SIG-M5 (cell line): ENCODE results near the gene UMPS.

ENCODE experiments used
- DNase-seq: peaks from one replicate; lab custom pipeline; 2025; lab: John Stamatoyannopoulos, UW

Gene UMPS

GRCh38 chr3:124763644-124764358 lies 33.5 kb downstream of the UMPS start:
- DNase-seq, result no peak

- no peak for DNase-seq
Measured at GRCh38 chr3:124764746-124765145, 34.5 kb downstream of the UMPS start.

DNA sequence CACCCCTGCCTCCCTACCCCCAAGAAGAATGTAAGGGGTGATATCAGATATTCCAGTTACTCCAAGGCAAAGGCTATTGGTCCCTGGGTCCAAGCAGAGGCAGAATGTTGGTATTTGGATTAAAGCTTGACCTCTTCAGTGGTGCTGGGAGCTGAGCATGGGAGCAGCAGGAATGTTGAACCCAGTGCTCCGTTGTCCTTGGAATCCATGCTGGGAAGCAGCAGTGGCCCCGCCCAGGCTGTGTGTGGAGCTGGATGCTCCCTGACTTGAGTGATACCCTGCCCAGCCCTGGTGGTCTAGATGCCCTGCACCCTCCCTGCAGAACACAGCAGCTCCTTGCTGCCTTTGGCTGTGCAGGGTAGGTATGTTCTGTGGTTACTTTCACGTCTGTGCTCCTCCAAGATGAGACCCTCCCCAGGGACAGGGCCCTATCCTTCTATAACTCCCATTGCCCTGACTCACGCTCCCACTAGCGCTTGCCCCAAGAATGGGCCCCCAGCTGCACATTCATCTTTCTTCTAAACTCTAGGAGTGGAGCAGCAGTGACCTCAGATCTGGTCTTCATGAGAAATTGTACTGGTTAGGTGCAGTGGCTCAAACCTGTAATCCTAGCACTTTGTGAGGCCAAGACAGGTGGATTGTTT lies 35.1 kb downstream of the UMPS start:
- no peak for DNase-seq

DNA sequence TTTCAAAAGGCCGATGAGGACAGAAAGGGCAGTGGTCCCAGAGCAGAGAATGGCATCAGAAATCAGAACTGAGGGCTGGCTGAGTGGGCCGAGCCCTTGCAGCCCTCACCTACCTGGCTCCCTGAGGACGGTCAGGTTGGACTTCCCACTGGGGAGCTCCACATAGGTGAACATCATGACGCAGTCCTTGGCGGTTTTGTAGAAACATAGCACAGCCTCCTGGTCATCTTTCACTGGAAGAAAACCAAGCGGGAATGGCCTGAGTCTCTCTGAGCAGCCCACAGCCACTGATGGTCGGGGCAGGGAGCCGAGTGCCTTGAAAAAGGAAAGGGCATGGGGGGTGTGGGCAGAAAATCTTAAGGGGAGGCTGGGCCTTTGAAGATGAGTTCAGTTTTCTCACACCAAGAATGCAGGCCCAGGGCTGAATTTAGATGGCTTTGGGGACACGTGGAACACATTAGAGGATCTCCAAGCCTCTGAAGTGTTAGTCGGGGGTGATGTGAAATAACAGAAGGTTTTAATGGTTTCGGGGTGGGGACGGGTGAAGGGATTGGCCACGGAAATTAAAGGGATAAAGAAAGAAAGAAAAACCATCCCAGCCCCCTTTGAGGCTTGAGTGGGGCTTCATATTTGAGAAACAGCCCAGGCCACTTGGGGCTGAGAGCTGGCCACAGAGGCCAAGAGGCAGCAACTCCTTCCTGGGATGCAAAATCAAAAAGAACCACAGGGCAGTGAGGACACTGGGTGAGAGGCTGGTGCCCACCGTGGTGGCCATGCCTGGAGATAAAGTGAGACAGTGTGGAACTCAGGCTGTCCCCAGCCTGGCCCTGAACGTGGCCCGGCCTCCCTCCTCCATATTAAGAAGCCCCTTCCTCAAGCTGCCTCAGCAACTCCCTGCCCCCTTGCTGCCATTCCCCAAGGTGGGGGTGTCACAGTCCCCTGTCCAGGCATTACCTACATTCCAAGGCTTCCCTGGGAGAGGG lies 36.2 kb downstream of the UMPS start:
- DNase-seq, result no peak

DNA sequence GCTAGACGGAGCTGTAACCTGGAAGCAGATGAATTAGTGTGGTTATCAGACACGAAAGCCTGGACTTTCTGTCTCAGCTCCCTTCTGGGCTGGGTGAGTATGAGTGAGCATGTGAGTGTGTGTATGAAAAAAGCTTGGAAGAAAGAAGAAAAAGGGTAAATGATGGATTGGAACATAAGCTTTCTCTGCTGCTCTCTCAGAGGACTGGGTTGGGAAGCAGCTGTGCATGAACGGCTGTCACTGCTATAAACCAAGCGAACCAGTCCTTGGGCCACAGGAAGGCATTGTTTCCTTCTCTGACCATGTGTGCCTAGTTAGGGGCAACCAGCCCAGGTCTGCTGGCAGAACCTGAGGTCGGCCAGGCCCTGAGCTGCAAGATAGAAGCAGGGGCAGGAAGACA lies 37.0 kb downstream of the UMPS start:
- no peak for DNase-seq

- DNase-seq, result no peak
Measured at GRCh38 chr3:124767691-124768090, 37.4 kb downstream of the UMPS start.

GRCh38 chr3:124768812-124769211 lies 38.6 kb downstream of the UMPS start:
- no peak for DNase-seq

GRCh38 chr3:124769462-124769861 lies 39.2 kb downstream of the UMPS start:
- DNase-seq, result no peak

- no peak for DNase-seq
Measured at GRCh38 chr3:124770336-124771082, 40.3 kb downstream of the UMPS start.

DNA sequence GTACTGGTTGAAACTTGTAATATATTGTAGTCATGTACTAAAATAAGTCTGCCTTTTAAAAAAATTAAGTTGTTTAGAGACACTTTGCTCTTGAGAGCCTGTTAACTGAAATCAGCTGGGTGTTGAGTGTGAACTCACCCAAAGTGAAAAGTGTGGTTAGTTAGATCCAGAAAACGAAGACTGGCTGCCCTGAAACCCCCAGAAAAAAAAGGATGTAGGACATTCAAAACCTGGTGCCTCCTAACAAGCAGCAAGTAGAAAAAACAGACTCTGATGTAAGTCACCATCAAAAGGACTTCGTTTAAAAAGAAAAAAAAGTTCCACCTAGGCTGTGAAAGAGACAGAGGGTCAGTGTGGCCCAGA lies 40.8 kb downstream of the UMPS start:
- no peak for DNase-seq

DNA sequence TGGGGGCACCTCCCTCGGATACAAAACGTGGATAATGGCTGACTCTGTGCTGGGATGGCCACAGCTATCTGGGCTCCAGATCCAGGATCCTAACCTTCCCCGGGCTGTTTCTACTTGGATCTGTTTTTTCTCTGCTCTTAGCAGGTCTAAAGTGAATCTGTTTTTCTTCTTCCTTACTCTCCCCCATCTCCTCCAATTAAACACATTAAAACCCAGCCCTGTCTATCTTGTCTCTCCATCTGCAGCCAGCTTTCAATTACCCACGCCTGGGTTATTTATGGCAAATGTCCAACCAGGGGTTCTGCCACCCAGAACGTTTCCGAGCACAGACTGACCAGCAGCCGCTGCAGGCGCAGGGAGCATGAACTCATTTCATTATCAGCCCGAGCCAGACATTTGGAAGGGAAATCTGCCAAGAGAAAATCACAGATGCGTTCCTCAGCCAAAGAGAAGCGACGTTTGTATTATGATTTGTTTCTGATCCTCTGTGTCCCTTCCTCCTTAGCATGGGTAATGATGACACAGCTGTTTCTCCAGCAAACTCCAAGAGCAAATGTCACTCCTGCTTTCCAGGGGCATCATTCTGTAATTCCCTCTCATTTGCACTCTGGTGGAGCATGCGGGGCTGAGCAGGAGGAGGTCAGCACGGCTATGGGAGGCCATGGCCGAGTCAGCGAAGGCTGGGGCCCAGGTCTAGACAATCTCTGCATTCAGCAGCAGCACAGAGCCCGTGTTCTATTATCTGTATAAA lies 42.0 kb downstream of the UMPS start:
- DNase-seq, result no peak

- no peak for DNase-seq
Measured at GRCh38 chr3:124773351-124774326, 43.4 kb downstream of the UMPS start.

GRCh38 chr3:124774327-124774718 lies 44.1 kb downstream of the UMPS start:
- no peak for DNase-seq

DNA sequence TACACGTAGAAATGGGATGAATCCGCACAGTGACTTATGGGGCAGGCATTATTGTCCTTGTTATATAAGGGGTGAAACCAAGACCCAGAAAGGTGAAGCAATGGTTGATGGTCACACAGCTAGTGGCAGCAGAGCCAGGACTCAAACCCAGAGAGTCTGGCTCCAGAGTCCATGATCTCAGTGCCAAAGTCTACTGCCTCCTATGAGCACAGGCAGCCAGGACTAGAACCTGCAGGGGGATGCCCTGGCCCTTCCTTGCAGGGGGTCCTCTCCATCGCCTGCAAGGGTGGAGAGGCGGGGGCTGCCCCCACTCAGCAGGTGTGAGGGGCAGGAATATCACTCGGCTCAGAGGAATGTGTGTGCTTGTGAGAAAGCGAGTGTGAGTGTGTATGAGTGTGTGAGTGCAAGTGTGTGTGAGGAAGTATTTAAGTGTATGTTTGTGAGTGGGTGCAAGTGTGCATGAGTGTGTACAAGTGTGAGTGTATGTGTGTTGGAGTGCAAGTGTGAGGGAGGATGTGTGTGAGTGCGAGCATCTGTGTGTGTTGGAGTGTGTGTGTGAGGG lies 44.7 kb downstream of the UMPS start:
- no peak for DNase-seq

- DNase-seq, result no peak
Measured at GRCh38 chr3:124775877-124776276, 45.6 kb downstream of the UMPS start.

- no peak for DNase-seq
Measured at GRCh38 chr3:124776856-124777255, 46.6 kb downstream of the UMPS start.

DNA sequence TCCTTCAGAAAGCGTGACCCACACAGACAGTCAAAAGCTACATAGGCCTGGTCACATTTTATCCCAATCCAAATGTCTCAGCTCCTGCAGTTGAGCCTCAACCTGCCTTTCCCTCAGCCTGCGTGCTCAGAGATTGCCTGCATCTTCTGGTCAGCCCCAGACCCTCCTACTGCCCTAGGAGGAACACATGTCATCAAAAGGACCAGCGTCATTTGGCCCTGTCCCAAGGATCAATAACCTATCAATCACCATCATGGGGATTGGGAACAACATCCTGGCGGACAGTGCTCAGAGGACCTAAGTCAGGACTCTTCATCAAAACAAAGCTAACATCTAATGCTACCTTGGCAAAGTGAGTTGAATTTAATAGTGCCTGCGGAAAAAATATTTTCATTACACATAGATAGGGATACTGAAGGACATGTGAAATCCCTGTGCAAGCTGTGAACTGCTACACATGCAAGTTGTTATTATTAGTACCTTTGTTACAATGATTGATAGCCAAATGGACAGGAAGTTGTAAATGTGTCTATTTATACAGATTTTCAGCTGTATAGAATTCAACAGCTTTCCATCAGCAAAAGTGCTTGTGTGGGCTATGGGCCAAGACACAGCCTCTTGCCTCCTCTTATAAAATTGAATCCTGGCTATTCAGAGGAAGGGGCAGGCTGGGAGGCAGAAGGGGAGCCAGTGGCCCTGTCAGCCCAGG lies 47.7 kb downstream of the UMPS start:
- DNase-seq, result no peak

DNA sequence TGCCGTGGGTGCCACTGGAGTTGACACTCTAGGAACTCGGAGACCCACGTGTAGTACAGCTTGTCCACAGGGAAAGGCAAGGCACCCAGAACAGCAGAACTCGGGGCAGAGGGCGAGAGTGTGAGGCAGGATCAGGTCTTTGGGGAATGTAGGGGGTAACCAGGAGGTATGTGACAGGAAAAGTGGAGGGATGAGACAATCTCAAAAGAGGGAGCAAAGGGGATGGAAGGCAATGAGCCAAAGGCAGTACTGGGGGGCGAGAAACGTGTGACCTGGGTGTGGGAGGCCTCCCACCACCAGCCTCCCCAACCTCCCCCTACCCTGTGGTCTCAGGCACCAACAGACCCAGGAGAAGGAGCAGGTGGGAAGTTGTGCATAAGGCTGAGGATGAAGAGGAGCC lies 48.9 kb downstream of the UMPS start:
- no peak for DNase-seq

DNA sequence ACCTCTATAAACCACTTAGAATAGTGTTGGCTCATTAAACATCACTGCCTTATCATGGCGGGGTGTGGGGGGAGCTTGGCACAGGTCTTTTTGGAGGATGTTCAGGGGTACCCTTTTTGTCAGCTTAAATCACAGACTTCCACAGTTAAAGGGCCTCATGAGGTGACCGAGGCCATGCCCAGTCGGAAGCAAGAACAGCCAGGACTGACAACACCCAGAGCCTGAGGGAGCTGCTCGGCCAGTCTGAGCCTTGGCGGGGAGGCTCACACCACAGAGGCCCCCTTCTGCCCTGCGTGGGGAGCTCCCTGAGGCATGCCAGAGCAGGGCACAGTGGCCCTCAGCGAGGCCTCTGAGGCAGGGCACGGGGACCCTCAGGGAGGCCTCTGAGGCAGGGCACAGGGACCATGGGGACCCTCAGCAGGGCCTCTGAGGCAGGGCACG lies 49.5 kb downstream of the UMPS start:
- DNase-seq, result no peak
